ENCODE measurements around the gene WNT1. TPM values are rescaled to one million over a fixed set of nuclear protein-coding genes. Genes with fewer than 3 reads are reported as not detected.

WNT1 gene
- total RNA-seq, 1 donor from 2014 or later: not detected

GRCh38 chr12:48990552-48990951 is 12.4 kb downstream of the WNT1 start:
- Mint-ChIP-seq H3K27me3 (ENCODE audit: unreplicated experiment) (peaks cover 23% of the 10 kb centered on the region), H3K4me3 (ENCODE audit: unreplicated experiment) (no peak overlapping the region), H3K36me3 (ENCODE audit: unreplicated experiment) (peaks cover 10% of the 10 kb centered on the region), H3K9me3 (ENCODE audit: unreplicated experiment) (peaks cover 16% of the 10 kb centered on the region), H3K4me1 (ENCODE audit: low read depth, unreplicated experiment) (peaks cover 9% of the 10 kb centered on the region), H3K27ac (ENCODE audit: unreplicated experiment) (no peak overlapping the region)
- no peak for TF ChIP-seq CTCF (IDR thresholded peaks at IDR 0.05; ENCODE audit: partially characterized antibody, unreplicated experiment)
- DNase-seq: no peak

- H3K36me3 Mint-ChIP-seq (ENCODE audit: unreplicated experiment): peaks cover 10% of the 10 kb centered on the region
- no peak overlapping the region for H3K4me3 Mint-ChIP-seq (ENCODE audit: unreplicated experiment)
- H3K9me3 Mint-ChIP-seq (ENCODE audit: unreplicated experiment): peaks cover 13% of the 10 kb centered on the region
- H3K27ac Mint-ChIP-seq (ENCODE audit: unreplicated experiment): no peak overlapping the region
- H3K27me3 Mint-ChIP-seq (ENCODE audit: unreplicated experiment): peaks cover 23% of the 10 kb centered on the region
- no peak for TF ChIP-seq CTCF (IDR thresholded peaks at IDR 0.05; ENCODE audit: partially characterized antibody, unreplicated experiment)
- peaks cover 5% of the 10 kb centered on the region for H3K4me1 Mint-ChIP-seq (ENCODE audit: low read depth, unreplicated experiment)
- DNase-seq: no peak
Observed at GRCh38 chr12:48991247-48992050, 13.3 kb downstream of the WNT1 start.

GRCh38 chr12:48993787-48994186 is 15.7 kb downstream of the WNT1 start:
- no peak for DNase-seq
- no peak overlapping the region for H3K27ac Mint-ChIP-seq (ENCODE audit: unreplicated experiment)
- H3K9me3 Mint-ChIP-seq (ENCODE audit: unreplicated experiment): peaks cover 9% of the 10 kb centered on the region
- peaks cover 12% of the 10 kb centered on the region for H3K27me3 Mint-ChIP-seq (ENCODE audit: unreplicated experiment)
- peaks cover 5% of the 10 kb centered on the region for H3K4me1 Mint-ChIP-seq (ENCODE audit: low read depth, unreplicated experiment)
- TF ChIP-seq CTCF (IDR thresholded peaks at IDR 0.05; ENCODE audit: partially characterized antibody, unreplicated experiment): no peak
- H3K36me3 Mint-ChIP-seq (ENCODE audit: unreplicated experiment): peaks cover 6% of the 10 kb centered on the region
- no peak overlapping the region for H3K4me3 Mint-ChIP-seq (ENCODE audit: unreplicated experiment)

- Mint-ChIP-seq H3K36me3 (ENCODE audit: unreplicated experiment) (peaks cover 6% of the 10 kb centered on the region), H3K4me3 (ENCODE audit: unreplicated experiment) (no peak overlapping the region), H3K27me3 (ENCODE audit: unreplicated experiment) (peaks cover 10% of the 10 kb centered on the region), H3K9me3 (ENCODE audit: unreplicated experiment) (peaks cover 7% of the 10 kb centered on the region), H3K4me1 (ENCODE audit: low read depth, unreplicated experiment) (peaks cover 5% of the 10 kb centered on the region), H3K27ac (ENCODE audit: unreplicated experiment) (no peak overlapping the region)
- DNase-seq: no peak
- no peak for TF ChIP-seq CTCF (IDR thresholded peaks at IDR 0.05; ENCODE audit: partially characterized antibody, unreplicated experiment)
Observed at GRCh38 chr12:48994224-48995085, 16.3 kb downstream of the WNT1 start.

Data from glutamatergic neuron (in vitro differentiated cells).